ENCODE data around the gene RBBP7. TPM values are rescaled to one million over a fixed set of nuclear protein-coding genes. Genes with fewer than 3 reads are reported as not detected.

RBBP7 gene
- total RNA-seq, 1 donor from 2014 or later = 48.7 TPM

- TF ChIP-seq CTCF (IDR thresholded peaks at IDR 0.05) = no peak
- Histone ChIP-seq H3K9me3 (no peaks in the 10 kb centered on the region), H3K4me3 (no peak overlapping the region), H3K4me1 (no peaks in the 10 kb centered on the region), H3K27ac (no peak overlapping the region), H3K27me3 (no peaks in the 10 kb centered on the region), H3K36me3 (peaks cover 37 to 62% of the 10 kb centered on the region in 2 donors)
- DNase-seq (ENCODE audit: low spot score in 2 of 2) = no peak
- intact Hi-C loops (cut with DNase I) = no loop called here
Measured at GRCh38 chrX:16851827-16852226, 18.3 kb downstream of the RBBP7 start.

DNA sequence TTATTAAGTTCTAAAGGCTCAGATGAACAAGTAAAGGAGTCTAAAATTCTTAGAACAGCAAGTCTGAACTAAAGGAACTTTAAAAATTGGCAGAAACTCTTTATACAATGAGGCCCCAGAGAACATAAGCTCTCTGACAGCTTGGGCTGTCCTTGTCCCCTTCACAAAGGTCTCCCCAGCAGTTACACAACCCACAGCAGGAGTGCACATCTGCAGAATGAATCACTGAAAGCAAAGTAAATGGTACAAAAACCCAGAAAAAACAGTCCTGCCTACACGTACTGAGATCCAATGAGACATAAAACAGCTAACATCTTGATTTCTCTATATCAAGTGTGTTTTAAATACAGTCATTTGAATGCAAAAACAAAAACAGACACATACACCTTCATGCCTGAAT is 18.7 kb downstream of the RBBP7 start:
- no peak for DNase-seq (ENCODE audit: low spot score in 2 of 2)
- no peak overlapping the region for H3K27ac ChIP-seq
- TF ChIP-seq CTCF (IDR thresholded peaks at IDR 0.05) = no peak
- H3K4me1 ChIP-seq = no peaks in the 10 kb centered on the region
- H3K36me3 ChIP-seq = peaks cover 36 to 62% of the 10 kb centered on the region in 2 donors
- H3K4me3 ChIP-seq = no peak overlapping the region
- no peaks in the 10 kb centered on the region for H3K27me3 ChIP-seq
- H3K9me3 ChIP-seq = no peaks in the 10 kb centered on the region
- intact Hi-C loops (cut with DNase I) = no loop called here

DNA sequence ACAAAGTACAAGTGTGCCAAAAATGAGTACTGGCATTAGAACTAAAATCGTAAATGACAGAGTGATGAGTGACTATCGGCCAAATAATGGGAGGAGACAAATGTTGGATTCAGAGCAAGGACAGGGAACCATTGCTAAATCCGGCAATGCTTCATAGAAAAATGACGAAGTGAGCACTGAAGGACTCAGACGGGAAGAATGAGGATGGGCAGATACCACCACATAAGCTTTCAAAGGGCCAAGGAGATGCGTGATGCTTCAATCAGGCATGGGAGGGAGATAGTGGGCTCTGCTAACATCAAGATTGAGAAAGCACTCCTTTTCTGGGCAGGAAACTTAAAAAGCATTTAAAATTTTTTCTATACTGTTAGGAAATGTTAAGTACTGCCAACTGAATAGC is 21.6 kb downstream of the RBBP7 start:
- intact Hi-C loops (cut with DNase I) = no loop called here
- TF ChIP-seq CTCF (IDR thresholded peaks at IDR 0.05) = no peak
- Histone ChIP-seq H3K9me3 (no peaks in the 10 kb centered on the region), H3K27me3 (no peaks in the 10 kb centered on the region), H3K36me3 (peaks cover 32 to 61% of the 10 kb centered on the region in 2 donors), H3K4me1 (no peaks in the 10 kb centered on the region), H3K27ac (no peak overlapping the region), H3K4me3 (no peak overlapping the region)
- no peak for DNase-seq (ENCODE audit: low spot score in 2 of 2)

DNA sequence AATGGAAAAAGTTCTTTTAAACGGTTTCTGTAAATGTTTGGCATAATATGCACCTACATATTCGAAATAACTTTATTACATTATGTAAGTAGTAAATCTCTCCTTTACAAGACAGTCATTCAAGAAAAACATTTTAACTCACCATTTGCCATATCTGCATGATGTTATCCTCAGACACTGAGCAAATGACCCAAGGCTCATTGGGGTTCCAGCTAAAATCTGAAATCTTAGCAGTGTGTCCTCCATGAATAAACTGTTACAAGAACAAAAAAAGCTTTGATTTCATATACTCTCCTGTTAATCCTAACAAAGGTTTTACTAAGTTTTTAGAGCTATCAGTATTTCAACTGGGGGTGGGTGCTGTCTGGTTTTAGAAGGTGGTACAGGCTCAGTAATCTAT is 24.5 kb downstream of the RBBP7 start:
- no peak for DNase-seq (ENCODE audit: low spot score in 2 of 2)
- intact Hi-C loops (cut with DNase I) = no loop called here
- Histone ChIP-seq H3K4me1 (no peaks in the 10 kb centered on the region), H3K36me3 (peaks cover 31 to 66% of the 10 kb centered on the region in 2 donors), H3K4me3 (no peak overlapping the region), H3K27ac (no peak overlapping the region), H3K9me3 (no peaks in the 10 kb centered on the region), H3K27me3 (no peaks in the 10 kb centered on the region)
- no peak for TF ChIP-seq CTCF (IDR thresholded peaks at IDR 0.05)

- Histone ChIP-seq H3K9me3 (no peaks in the 10 kb centered on the region), H3K36me3 (peaks cover 27 to 74% of the 10 kb centered on the region in 2 donors), H3K4me3 (no peak overlapping the region), H3K27me3 (no peaks in the 10 kb centered on the region), H3K4me1 (peaks cover 0 to 12% of the 10 kb centered on the region in 2 donors), H3K27ac (peak overlapping the region in 1 of 2 donors; percentile 19)
- TF ChIP-seq CTCF (IDR thresholded peaks at IDR 0.05) = no peak
- no peak for DNase-seq (ENCODE audit: low spot score in 2 of 2)
- intact Hi-C loops (cut with DNase I) = no loop called here
Measured at GRCh38 chrX:16843208-16843909, 26.8 kb downstream of the RBBP7 start.
